Activated CD4-positive, alpha-beta memory T cell treated with anti-CD3 and anti-CD28 coated beads, Interleukin-2, amount 10 ng/mL, durations not matched to agents 7 days and 5 days (primary cell): ENCODE data around the gene SLC6A19. TPM values are rescaled to one million over a fixed set of nuclear protein-coding genes. Genes with fewer than 3 reads are reported as not detected.

ENCODE experiments used
- CTCF ChIA-PET: fragments of 350-600 bp; sonication (Branson Sonifier 250); formaldehyde crosslinking; loops from one replicate; lab custom pipeline; 2021; ENCODE audit warnings: antibody characterized with exemption, inconsistent platforms; lab: Charles Lee
- POLR2A ChIA-PET: fragments of 350-600 bp; sonication (Branson Sonifier 250); formaldehyde crosslinking; loops from one replicate; lab custom pipeline; 2021; ENCODE audit warnings: antibody characterized with exemption; lab: Charles Lee
- DNase-seq: peaks from one replicate; pipeline ENCODE4 v3.0.0-alpha.2; 2020
- H3K27ac Mint-ChIP-seq: one replicate; pipeline ENCODE4 v1.8.0; 2021; ENCODE audit warnings: mild to moderate bottlenecking, mixed read lengths
- H3K27me3 Mint-ChIP-seq: one replicate; pipeline ENCODE4 v1.8.0; 2021; ENCODE audit warnings: mixed read lengths
- H3K36me3 Mint-ChIP-seq: one replicate; pipeline ENCODE4 v1.8.0; 2021; ENCODE audit warnings: low read depth, mixed read lengths
- H3K4me1 Mint-ChIP-seq: one replicate; pipeline ENCODE4 v1.8.0; 2021; ENCODE audit warnings: mixed read lengths
- H3K4me3 Mint-ChIP-seq: one replicate; pipeline ENCODE4 v1.8.0; 2021; ENCODE audit warnings: mild to moderate bottlenecking, mixed read lengths
- H3K9me3 Mint-ChIP-seq: one replicate; pipeline ENCODE4 v1.8.0; 2021; ENCODE audit warnings: mixed read lengths
- total RNA-seq, 2 experiments: library from RNA; stranded (reverse); gene quantifications; one replicate each; pipeline ENCODE4 v1.2.3, GENCODE V29; 2021

Gene SLC6A19
- total RNA-seq, 2 experiments from 2014 or later: not detected

- Mint-ChIP-seq H3K9me3 (no peaks in the 10 kb centered on the region), H3K36me3 (no peaks in the 10 kb centered on the region), H3K4me3 (no peak overlapping the region), H3K4me1 (no peaks in the 10 kb centered on the region), H3K27me3 (peaks cover 2% of the 10 kb centered on the region), H3K27ac (no peak overlapping the region)
- no peak for DNase-seq
- CTCF ChIA-PET: no interaction called here
- POLR2A ChIA-PET: no interaction called here
These were observed 5.4 kb downstream of the SLC6A19 start for GRCh38 chr5:1206521-1207412.

DNA sequence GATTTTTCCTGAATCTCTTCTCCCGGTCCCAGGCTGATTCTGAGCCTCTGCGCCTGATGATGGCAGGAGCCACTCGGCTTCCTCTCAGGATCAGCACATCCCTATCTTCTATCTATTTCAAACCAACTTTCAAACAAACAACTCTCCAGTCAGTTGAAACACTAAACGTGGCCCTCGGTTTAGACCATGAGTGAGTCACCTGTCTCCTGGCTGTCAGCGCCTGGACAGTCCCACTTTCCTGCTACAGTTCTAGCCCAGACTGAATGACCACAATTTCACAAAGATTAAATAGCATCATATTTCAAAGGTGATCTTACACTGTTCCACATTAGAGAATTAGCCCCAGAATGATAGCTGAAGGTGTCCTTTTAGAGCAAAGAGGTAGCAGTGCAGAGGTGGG, 6.2 kb downstream of the SLC6A19 start:
- Mint-ChIP-seq H3K27me3 (peaks cover 2% of the 10 kb centered on the region), H3K36me3 (no peaks in the 10 kb centered on the region), H3K4me3 (no peak overlapping the region), H3K9me3 (no peaks in the 10 kb centered on the region), H3K27ac (no peak overlapping the region), H3K4me1 (no peaks in the 10 kb centered on the region)
- no peak for DNase-seq
- POLR2A ChIA-PET: no interaction called here
- CTCF ChIA-PET: no interaction called here

DNA sequence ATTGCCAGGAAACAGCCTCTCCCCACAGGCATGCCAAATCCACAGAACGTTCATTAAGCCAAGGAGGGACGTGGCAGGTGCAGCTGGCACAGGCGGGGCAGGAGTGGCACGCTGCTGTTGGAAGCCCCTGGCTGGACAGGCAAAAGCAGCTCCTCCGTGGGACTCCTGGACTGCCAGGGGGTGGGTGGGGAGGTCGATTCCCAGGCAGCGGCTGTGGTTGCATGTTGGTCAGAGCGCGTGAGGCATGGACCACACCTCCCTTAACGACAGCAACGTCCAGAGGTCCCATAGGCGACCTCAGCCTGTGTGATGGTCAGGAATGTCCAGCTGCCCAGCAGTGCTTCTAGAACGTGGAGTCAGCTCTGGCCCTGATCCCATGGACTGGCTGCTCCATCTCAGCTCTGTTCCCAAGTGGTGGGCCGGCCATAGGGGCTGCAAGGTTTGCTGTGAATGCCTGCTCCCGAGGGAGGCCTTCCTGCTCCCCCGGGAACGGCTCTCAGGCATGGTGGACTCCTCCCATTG, 6.9 kb downstream of the SLC6A19 start:
- no peaks in the 10 kb centered on the region for H3K4me1 Mint-ChIP-seq
- no peaks in the 10 kb centered on the region for H3K9me3 Mint-ChIP-seq
- no peak overlapping the region for H3K27ac Mint-ChIP-seq
- no peak for DNase-seq
- ChIA-PET CTCF (no interaction called here), POLR2A (no interaction called here)
- H3K4me3 Mint-ChIP-seq: no peak overlapping the region
- H3K27me3 Mint-ChIP-seq: peaks cover 2% of the 10 kb centered on the region
- no peaks in the 10 kb centered on the region for H3K36me3 Mint-ChIP-seq

GRCh38 chr5:1208743-1209488, 7.5 kb downstream of the SLC6A19 start:
- no peaks in the 10 kb centered on the region for H3K9me3 Mint-ChIP-seq
- CTCF ChIA-PET: no interaction called here
- H3K4me3 Mint-ChIP-seq: no peak overlapping the region
- H3K27me3 Mint-ChIP-seq: peaks cover 2% of the 10 kb centered on the region
- no peaks in the 10 kb centered on the region for H3K36me3 Mint-ChIP-seq
- no peak for DNase-seq
- POLR2A ChIA-PET: no interaction called here
- H3K27ac Mint-ChIP-seq: no peak overlapping the region
- no peaks in the 10 kb centered on the region for H3K4me1 Mint-ChIP-seq

DNA sequence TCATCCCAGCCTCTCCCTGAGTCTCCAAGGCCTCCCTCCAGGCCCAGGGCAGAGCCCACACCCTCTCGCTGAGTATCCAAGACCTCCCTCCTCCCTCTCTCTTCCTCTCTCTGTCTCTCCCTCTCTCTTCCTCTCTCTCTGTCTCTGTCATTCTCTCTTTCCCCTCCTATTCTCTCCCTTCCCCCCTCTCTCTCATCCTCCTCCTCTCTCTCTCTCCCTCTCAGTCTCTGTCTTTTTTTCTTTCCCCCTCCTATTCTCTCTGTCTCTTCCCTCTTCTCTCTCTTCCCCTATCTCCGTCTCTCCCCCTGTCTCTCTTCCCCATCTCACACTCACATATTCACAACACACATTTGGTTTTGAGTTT, 8.1 kb downstream of the SLC6A19 start:
- H3K4me3 Mint-ChIP-seq: no peak overlapping the region
- peaks cover 2% of the 10 kb centered on the region for H3K27me3 Mint-ChIP-seq
- H3K9me3 Mint-ChIP-seq: no peaks in the 10 kb centered on the region
- H3K4me1 Mint-ChIP-seq: no peaks in the 10 kb centered on the region
- ChIA-PET CTCF (no interaction called here), POLR2A (no interaction called here)
- H3K36me3 Mint-ChIP-seq: no peaks in the 10 kb centered on the region
- DNase-seq: no peak
- H3K27ac Mint-ChIP-seq: no peak overlapping the region

DNA sequence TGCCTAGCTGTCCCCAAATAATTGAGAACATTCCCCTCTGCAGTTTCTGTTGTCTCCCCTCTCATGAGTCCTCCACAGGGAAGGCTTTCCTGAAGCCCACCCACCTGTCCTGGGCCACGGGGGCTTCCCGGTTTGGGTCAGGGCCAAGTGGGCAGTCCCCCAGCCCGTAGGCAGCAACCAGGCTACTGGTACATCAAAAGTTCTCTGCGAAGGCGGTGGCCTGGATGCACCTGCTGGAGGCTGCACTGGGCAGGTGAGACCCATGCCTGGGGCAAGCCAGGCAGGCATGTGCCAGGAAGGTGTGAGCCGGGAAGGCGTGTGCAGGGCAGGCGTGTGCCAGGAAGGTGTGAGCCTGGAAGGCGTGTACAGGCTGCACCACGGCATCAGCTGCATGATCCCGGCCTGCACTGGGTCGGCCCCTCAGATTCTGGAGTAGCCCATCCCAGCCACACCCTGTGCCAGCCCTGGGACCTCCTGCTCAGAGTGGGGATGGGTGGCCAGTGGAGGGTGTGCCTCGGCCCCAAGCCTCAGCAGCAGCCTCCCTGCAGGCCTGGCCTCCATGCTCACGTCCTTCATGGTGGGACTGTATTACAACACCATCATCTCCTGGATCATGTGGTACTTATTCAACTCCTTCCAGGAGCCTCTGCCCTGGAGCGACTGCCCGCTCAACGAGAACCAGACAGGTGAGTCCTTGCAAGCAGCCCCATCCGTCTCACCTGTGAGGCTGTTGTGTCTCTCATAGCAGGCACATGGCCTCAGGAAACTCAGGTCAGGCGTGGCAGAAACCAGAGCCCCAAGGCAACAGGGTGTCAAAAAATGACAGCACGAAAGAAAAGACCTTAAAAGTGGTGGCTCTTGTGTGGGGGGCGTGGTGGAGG, 8.7 kb downstream of the SLC6A19 start:
- Mint-ChIP-seq H3K27me3 (peaks cover 2% of the 10 kb centered on the region), H3K4me1 (no peaks in the 10 kb centered on the region), H3K27ac (no peak overlapping the region), H3K36me3 (no peaks in the 10 kb centered on the region), H3K9me3 (no peaks in the 10 kb centered on the region), H3K4me3 (no peak overlapping the region)
- POLR2A ChIA-PET: no interaction called here
- DNase-seq: no peak
- CTCF ChIA-PET: no interaction called here

GRCh38 chr5:1210832-1211251, 9.4 kb downstream of the SLC6A19 start:
- Mint-ChIP-seq H3K27ac (no peak overlapping the region), H3K4me3 (no peak overlapping the region), H3K27me3 (peaks cover 2% of the 10 kb centered on the region), H3K4me1 (no peaks in the 10 kb centered on the region), H3K9me3 (no peaks in the 10 kb centered on the region), H3K36me3 (no peaks in the 10 kb centered on the region)
- ChIA-PET CTCF (no interaction called here), POLR2A (no interaction called here)
- no peak for DNase-seq

DNA sequence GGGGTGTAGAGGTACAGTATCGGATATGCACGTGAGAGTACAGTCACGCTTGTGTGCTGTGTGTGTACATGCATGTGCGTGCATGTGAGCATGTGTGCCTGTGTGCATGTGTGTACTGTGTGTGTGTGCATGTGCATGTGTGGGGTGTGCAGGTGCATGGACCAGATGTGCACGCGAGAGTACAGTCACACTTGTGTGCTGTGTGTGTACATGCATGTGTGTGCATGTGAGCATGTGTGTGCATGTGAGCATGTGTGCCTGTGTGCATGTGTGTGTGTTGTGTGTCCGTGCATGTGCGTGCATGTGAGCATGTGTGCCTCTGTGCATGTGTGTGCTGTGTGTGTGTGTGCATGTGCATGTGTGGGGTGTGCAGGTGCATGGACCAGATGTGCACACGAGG, 10.3 kb downstream of the SLC6A19 start:
- Mint-ChIP-seq H3K9me3 (no peaks in the 10 kb centered on the region), H3K4me3 (no peak overlapping the region), H3K36me3 (no peaks in the 10 kb centered on the region), H3K4me1 (no peaks in the 10 kb centered on the region), H3K27ac (no peak overlapping the region), H3K27me3 (no peaks in the 10 kb centered on the region)
- no peak for DNase-seq
- CTCF ChIA-PET: no interaction called here
- POLR2A ChIA-PET: no interaction called here

- no peaks in the 10 kb centered on the region for H3K9me3 Mint-ChIP-seq
- H3K4me3 Mint-ChIP-seq: no peak overlapping the region
- H3K4me1 Mint-ChIP-seq: no peaks in the 10 kb centered on the region
- no peak for DNase-seq
- POLR2A ChIA-PET: no interaction called here
- no peak overlapping the region for H3K27ac Mint-ChIP-seq
- CTCF ChIA-PET: no interaction called here
- H3K27me3 Mint-ChIP-seq: no peaks in the 10 kb centered on the region
- no peaks in the 10 kb centered on the region for H3K36me3 Mint-ChIP-seq
These were observed 10.9 kb downstream of the SLC6A19 start for GRCh38 chr5:1212271-1212670.

- H3K4me3 Mint-ChIP-seq: no peak overlapping the region
- H3K9me3 Mint-ChIP-seq: no peaks in the 10 kb centered on the region
- H3K27ac Mint-ChIP-seq: no peak overlapping the region
- ChIA-PET POLR2A (no interaction called here), CTCF (no interaction called here)
- no peaks in the 10 kb centered on the region for H3K36me3 Mint-ChIP-seq
- no peak for DNase-seq
- H3K27me3 Mint-ChIP-seq: no peaks in the 10 kb centered on the region
- H3K4me1 Mint-ChIP-seq: no peaks in the 10 kb centered on the region
These were observed 11.5 kb downstream of the SLC6A19 start for GRCh38 chr5:1212881-1213280.

- no peak overlapping the region for H3K4me3 Mint-ChIP-seq
- H3K4me1 Mint-ChIP-seq: no peaks in the 10 kb centered on the region
- ChIA-PET POLR2A (no interaction called here), CTCF (no interaction called here)
- no peak overlapping the region for H3K27ac Mint-ChIP-seq
- H3K9me3 Mint-ChIP-seq: no peaks in the 10 kb centered on the region
- H3K36me3 Mint-ChIP-seq: no peaks in the 10 kb centered on the region
- no peaks in the 10 kb centered on the region for H3K27me3 Mint-ChIP-seq
- DNase-seq: no peak
These were observed 12.2 kb downstream of the SLC6A19 start for GRCh38 chr5:1213508-1214162.

DNA sequence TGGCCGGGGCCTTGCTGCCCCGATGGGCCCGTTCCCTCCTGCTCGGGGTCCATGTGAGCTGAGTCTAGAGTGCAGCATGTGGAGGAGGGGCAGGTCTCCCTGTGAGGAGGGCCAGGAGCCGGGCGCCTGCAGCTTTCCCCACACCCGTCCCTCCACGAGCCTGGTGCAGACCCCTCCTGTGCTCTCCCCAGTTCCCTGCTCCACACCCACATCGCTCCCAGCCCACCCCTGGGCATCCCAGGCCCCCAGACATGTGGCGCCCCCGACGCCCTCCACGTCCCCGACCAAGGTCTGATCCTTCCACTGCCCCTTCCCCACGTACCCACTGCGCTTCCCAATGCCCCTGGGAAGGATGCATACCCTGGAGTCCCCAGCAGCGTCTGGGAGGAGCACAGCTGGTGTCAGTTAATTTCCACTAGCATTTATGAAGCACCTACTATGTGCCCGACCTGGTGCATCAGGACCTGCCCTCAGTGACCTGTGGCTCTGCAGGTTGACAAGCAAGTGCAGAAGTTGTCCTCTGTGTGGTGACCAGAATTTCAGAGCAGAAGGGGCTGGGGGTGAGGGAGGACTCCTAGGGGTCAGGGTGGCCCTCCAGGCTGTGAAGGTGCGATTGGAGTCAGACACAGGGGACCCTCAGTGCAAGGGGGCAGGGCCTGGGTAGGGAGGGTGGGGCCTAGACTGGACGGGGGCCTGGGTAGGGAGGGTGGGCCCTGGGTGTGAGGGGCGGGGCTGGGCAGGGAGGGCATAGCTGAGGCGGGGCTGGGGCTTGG, 13.0 kb downstream of the SLC6A19 start:
- POLR2A ChIA-PET: no interaction called here

More for the DNA sequence above, 13.0 kb downstream of the SLC6A19 start:
- no peaks in the 10 kb centered on the region for H3K27me3 Mint-ChIP-seq
- no peak overlapping the region for H3K4me3 Mint-ChIP-seq
- no peak for DNase-seq
- no peak overlapping the region for H3K27ac Mint-ChIP-seq
- H3K9me3 Mint-ChIP-seq: no peaks in the 10 kb centered on the region
- CTCF ChIA-PET: no interaction called here
- H3K4me1 Mint-ChIP-seq: no peaks in the 10 kb centered on the region
- H3K36me3 Mint-ChIP-seq: no peaks in the 10 kb centered on the region
